SU-DHL-6 (cell line): ENCODE data around the gene SAMD10.

Experiments used
- CTCF ChIP-seq: fragments of 200-600 bp; sonication (generic); IDR thresholded peaks from one replicate; pipeline ENCODE4 v1.5.1; 2017; ENCODE audit warnings: antibody characterized with exemption, mild to moderate bottlenecking, low read length, moderate library complexity; ENCODE audit not compliant: insufficient read depth, poor library complexity, severe bottlenecking
- EZH2phosphoT487 ChIP-seq: fragments of 200-600 bp; sonication (generic), shearing (Covaris generic); conservative IDR thresholded peaks from 2 replicates; pipeline ENCODE4 v1.6.1; 2018; ENCODE audit warnings: mild to moderate bottlenecking, antibody characterized with exemption, low read length, moderate library complexity, mixed read lengths

GRCh38 chr20:63931735-63932134 is 47.7 kb downstream of the SAMD10 start:
- TF ChIP-seq CTCF (no peak), EZH2phosphoT487 (no peak)
